ENCODE results near the gene SPCS2. TPM values are rescaled to one million over a fixed set of nuclear protein-coding genes. Genes with fewer than 3 reads are reported as not detected.

SPCS2 gene
- polyA plus RNA-seq, 1 donor (not counting 4 experiments of a cell fraction or from before 2014, with no cell fraction given) = 207 TPM

DNA sequence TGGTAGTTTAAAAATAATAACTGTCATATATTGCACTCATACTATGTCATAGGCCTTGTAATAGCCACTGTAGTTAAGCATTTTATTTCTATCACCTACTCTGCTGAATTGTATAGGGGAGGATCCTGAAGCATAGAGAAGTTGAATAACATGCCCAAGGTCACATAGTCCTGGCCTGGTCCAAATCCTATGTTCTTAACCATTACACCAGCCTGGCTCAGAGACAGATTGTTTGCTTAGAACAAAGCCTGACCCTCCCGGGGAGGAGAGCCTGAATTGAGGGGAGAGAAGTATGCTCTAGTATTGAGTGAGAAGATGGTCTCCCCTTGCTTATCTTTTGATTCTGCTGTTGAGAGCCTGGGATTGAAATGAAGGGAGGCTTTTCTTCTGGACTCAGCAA lies 41.9 kb downstream of the SPCS2 start:
- Histone ChIP-seq H2AFZ (ENCODE audit: control insufficient read depth, low read length) (no peak overlapping the region), H3K4me3 (ENCODE audit: control insufficient read depth in 2 of 3, extremely low read depth in 1 of 3, insufficient read depth in 2 of 3, low read depth in 1 of 3, low read length in 3 of 3) (no peak overlapping the region), H3K27ac (ENCODE audit: control insufficient read depth, insufficient read depth, low read length) (no peak overlapping the region), H3K36me3 (ENCODE audit: control insufficient read depth in 2 of 2, extremely low read depth in 1 of 2, insufficient read depth in 2 of 2, low read length in 2 of 2) (peaks cover 2 to 9% of the 10 kb centered on the region in 2 experiments), H3K9me1 (ENCODE audit: control insufficient read depth, extremely low read depth, insufficient read depth, low read length) (no peaks in the 10 kb centered on the region), H3K9me3 (ENCODE audit: control insufficient read depth, low read depth, low read length) (no peaks in the 10 kb centered on the region), H4K20me1 (ENCODE audit: control insufficient read depth, extremely low read depth, insufficient read depth, low read length) (no peaks in the 10 kb centered on the region), H3K9ac (ENCODE audit: control insufficient read depth, extremely low read depth, insufficient read depth, low read length) (no peak overlapping the region), H3K4me1 (ENCODE audit: control insufficient read depth, extremely low read depth, insufficient read depth, low read length) (peaks cover 21% of the 10 kb centered on the region), H3K79me2 (ENCODE audit: control insufficient read depth, insufficient read depth, low read length) (peaks cover 19% of the 10 kb centered on the region), H3K4me2 (ENCODE audit: control insufficient read depth, extremely low read depth, insufficient read depth, low read depth, low read length) (peak overlapping the region; percentile 9), H3K27me3 (ENCODE audit: control insufficient read depth, extremely low read depth, insufficient read depth, low read length) (no peaks in the 10 kb centered on the region)
- dilution Hi-C loops (cut with MboI; ENCODE audit: extremely low pct_ligation_motif_present, low sequenced_read_pairs) = no loop called here
- FAIRE-seq = no peak
- DNase-seq (ENCODE audit: low read depth, low spot score) = no peak
- TF ChIP-seq, protein P1, sequence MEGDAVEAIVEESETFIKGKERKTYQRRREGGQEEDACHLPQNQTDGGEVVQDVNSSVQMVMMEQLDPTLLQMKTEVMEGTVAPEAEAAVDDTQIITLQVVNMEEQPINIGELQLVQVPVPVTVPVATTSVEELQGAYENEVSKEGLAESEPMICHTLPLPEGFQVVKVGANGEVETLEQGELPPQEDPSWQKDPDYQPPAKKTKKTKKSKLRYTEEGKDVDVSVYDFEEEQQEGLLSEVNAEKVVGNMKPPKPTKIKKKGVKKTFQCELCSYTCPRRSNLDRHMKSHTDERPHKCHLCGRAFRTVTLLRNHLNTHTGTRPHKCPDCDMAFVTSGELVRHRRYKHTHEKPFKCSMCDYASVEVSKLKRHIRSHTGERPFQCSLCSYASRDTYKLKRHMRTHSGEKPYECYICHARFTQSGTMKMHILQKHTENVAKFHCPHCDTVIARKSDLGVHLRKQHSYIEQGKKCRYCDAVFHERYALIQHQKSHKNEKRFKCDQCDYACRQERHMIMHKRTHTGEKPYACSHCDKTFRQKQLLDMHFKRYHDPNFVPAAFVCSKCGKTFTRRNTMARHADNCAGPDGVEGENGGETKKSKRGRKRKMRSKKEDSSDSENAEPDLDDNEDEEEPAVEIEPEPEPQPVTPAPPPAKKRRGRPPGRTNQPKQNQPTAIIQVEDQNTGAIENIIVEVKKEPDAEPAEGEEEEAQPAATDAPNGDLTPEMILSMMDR (optimal IDR thresholded peaks at IDR 0.05 in 1 of 3, IDR thresholded peaks at IDR 0.05 in 1 of 3, conservative IDR thresholded peaks at IDR 0.05 in 1 of 3; ENCODE audit: extremely low read depth in 1 of 3, insufficient read depth in 2 of 3, low read length in 3 of 3) = no peak

DNA sequence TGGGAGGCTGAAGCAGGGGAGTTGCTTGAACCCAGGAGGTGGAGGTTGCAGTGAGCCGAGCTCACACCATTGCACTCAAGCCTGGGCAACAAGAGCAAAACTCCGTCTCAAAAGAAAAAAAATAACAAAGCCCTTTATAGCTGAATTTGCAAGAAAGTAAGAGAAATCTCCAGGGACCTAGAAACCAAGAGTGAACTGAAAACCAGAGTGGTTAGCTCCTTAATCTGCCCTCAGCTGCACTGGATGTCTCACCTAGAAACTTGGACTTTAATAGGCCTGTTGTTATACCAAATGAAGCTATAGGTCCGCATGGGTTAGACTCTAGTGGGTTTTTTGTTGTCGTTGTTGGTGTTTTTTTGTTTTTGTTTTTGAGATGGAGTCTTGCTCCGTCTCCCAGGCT lies 43.8 kb downstream of the SPCS2 start:
- FAIRE-seq (no peak), DNase-seq (ENCODE audit: low read depth, low spot score) (no peak)
- Histone ChIP-seq H4K20me1 (ENCODE audit: control insufficient read depth, extremely low read depth, insufficient read depth, low read length) (no peaks in the 10 kb centered on the region), H3K9ac (ENCODE audit: control insufficient read depth, extremely low read depth, insufficient read depth, low read length) (no peak overlapping the region), H3K27ac (ENCODE audit: control insufficient read depth, insufficient read depth, low read length) (no peak overlapping the region), H3K4me2 (ENCODE audit: control insufficient read depth, extremely low read depth, insufficient read depth, low read depth, low read length) (no peak overlapping the region), H3K27me3 (ENCODE audit: control insufficient read depth, extremely low read depth, insufficient read depth, low read length) (no peaks in the 10 kb centered on the region), H3K9me1 (ENCODE audit: control insufficient read depth, extremely low read depth, insufficient read depth, low read length) (no peaks in the 10 kb centered on the region), H2AFZ (ENCODE audit: control insufficient read depth, low read length) (no peak overlapping the region), H3K4me1 (ENCODE audit: control insufficient read depth, extremely low read depth, insufficient read depth, low read length) (peaks cover 21% of the 10 kb centered on the region), H3K36me3 (ENCODE audit: control insufficient read depth in 2 of 2, extremely low read depth in 1 of 2, insufficient read depth in 2 of 2, low read length in 2 of 2) (peaks cover 2 to 9% of the 10 kb centered on the region in 2 experiments), H3K79me2 (ENCODE audit: control insufficient read depth, insufficient read depth, low read length) (peaks cover 19% of the 10 kb centered on the region), H3K4me3 (ENCODE audit: control insufficient read depth in 2 of 3, extremely low read depth in 1 of 3, insufficient read depth in 2 of 3, low read depth in 1 of 3, low read length in 3 of 3) (no peak overlapping the region), H3K9me3 (ENCODE audit: control insufficient read depth, low read depth, low read length) (no peaks in the 10 kb centered on the region)
- no peak for TF ChIP-seq EZH2 (IDR thresholded peaks at IDR 0.05; ENCODE audit: low read length)
- TF ChIP-seq, protein P1 (optimal IDR thresholded peaks at IDR 0.05 in 1 of 3, IDR thresholded peaks at IDR 0.05 in 1 of 3, conservative IDR thresholded peaks at IDR 0.05 in 1 of 3; ENCODE audit: extremely low read depth in 1 of 3, insufficient read depth in 2 of 3, low read length in 3 of 3) = no peak
- dilution Hi-C loops (cut with MboI; ENCODE audit: extremely low pct_ligation_motif_present, low sequenced_read_pairs) = no loop called here
